ENCODE data around the gene ID2. TPM values are rescaled to one million over a fixed set of nuclear protein-coding genes. Genes with fewer than 3 reads are reported as not detected.

The ID2 gene
- polyA plus RNA-seq, 3 donors: 282 to 2,821 (median 295) TPM

DNA sequence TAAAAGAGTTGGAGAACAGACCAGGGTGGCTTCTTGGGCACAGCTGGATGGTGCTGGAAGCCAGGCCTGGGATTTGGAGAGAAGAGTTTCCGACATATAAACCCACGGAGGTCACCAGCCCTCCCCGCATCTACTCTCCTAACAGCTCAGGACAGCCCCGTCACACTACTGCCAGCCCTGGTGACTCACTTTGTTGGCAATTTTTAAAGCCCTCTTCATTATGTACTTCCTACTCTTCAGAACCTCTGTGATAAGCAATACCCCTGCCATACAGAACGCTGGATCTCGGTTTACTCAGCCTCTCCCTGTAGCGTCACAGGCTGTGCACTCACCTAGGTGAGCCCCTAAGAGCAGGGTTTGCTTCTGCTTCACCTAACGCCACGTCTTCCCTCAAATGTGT, 48.1 kb downstream of the ID2 start:
- no peaks in the 10 kb centered on the region for H3K4me1 ChIP-seq (ENCODE audit: control insufficient read depth in 1 of 2, insufficient read depth in 2 of 2, low read length in 2 of 2)
- Mint-ChIP-seq H3K27me3 (ENCODE audit: low read depth in 3 of 3) (no peaks in the 10 kb centered on the region), H3K27ac (no peak overlapping the region), H3K4me3 (no peak overlapping the region), H3K4me1 (no peaks in the 10 kb centered on the region), H3K36me3 (peaks cover 78 to 89% of the 10 kb centered on the region in 2 donors), H3K9me3 (no peaks in the 10 kb centered on the region)
- DNase-seq: no peak
- no peaks in the 10 kb centered on the region for H3K27me3 ChIP-seq (ENCODE audit: control insufficient read depth in 2 of 2, insufficient read depth in 2 of 2, low read length in 2 of 2)
- H3K27ac ChIP-seq (ENCODE audit: low read depth in 1 of 2, low read length in 2 of 2): no peak overlapping the region
- no peak overlapping the region for H3K4me3 ChIP-seq (replicated peaks in 1 of 3; ENCODE audit: low read depth in 2 of 3, low read length in 3 of 3)
- no peak overlapping the region for H3K9ac ChIP-seq (ENCODE audit: insufficient read depth, low read length, poor library complexity, severe bottlenecking)
- intact Hi-C loops (cut with micrococcal nuclease): no loop called here
- peaks cover 79 to 90% of the 10 kb centered on the region in 2 donors for H3K36me3 ChIP-seq (replicated peaks in 1 of 2; ENCODE audit: control insufficient read depth in 1 of 2, insufficient read depth in 2 of 2, low read length in 2 of 2)
- H3K79me2 ChIP-seq (ENCODE audit: insufficient read depth, low read length): no peaks in the 10 kb centered on the region
- H4K20me1 ChIP-seq (ENCODE audit: insufficient read depth, low read length): no peaks in the 10 kb centered on the region
- TF ChIP-seq, protein P1, sequence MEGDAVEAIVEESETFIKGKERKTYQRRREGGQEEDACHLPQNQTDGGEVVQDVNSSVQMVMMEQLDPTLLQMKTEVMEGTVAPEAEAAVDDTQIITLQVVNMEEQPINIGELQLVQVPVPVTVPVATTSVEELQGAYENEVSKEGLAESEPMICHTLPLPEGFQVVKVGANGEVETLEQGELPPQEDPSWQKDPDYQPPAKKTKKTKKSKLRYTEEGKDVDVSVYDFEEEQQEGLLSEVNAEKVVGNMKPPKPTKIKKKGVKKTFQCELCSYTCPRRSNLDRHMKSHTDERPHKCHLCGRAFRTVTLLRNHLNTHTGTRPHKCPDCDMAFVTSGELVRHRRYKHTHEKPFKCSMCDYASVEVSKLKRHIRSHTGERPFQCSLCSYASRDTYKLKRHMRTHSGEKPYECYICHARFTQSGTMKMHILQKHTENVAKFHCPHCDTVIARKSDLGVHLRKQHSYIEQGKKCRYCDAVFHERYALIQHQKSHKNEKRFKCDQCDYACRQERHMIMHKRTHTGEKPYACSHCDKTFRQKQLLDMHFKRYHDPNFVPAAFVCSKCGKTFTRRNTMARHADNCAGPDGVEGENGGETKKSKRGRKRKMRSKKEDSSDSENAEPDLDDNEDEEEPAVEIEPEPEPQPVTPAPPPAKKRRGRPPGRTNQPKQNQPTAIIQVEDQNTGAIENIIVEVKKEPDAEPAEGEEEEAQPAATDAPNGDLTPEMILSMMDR (IDR thresholded peaks at IDR 0.05): no peak
- 95% methylated on average over 7 of the region's 9 CpGs for WGBS (ENCODE audit: insufficient coverage)
- no peaks in the 10 kb centered on the region for H3K9me3 ChIP-seq (replicated peaks in 1 of 2; ENCODE audit: control insufficient read depth in 1 of 2, insufficient read depth in 1 of 2, low read length in 2 of 2)
- H3K4me2 ChIP-seq (replicated peaks; ENCODE audit: extremely low read depth, low read length, poor library complexity, severe bottlenecking): no peak overlapping the region
- H2AFZ ChIP-seq (ENCODE audit: insufficient read depth, low read depth, low read length, poor library complexity, severe bottlenecking): no peak overlapping the region

GRCh38 chr2:8732601-8733000, 50.7 kb downstream of the ID2 start:
- Histone ChIP-seq H2AFZ (ENCODE audit: insufficient read depth, low read depth, low read length, poor library complexity, severe bottlenecking) (no peak overlapping the region), H3K4me1 (ENCODE audit: control insufficient read depth in 1 of 2, insufficient read depth in 2 of 2, low read length in 2 of 2) (no peaks in the 10 kb centered on the region), H3K9me3 (replicated peaks in 1 of 2; ENCODE audit: control insufficient read depth in 1 of 2, insufficient read depth in 1 of 2, low read length in 2 of 2) (no peaks in the 10 kb centered on the region), H3K36me3 (replicated peaks in 1 of 2; ENCODE audit: control insufficient read depth in 1 of 2, insufficient read depth in 2 of 2, low read length in 2 of 2) (peaks cover 78 to 100% of the 10 kb centered on the region in 2 donors), H3K4me3 (replicated peaks in 1 of 3; ENCODE audit: low read depth in 2 of 3, low read length in 3 of 3) (no peak overlapping the region), H3K27me3 (ENCODE audit: control insufficient read depth in 2 of 2, insufficient read depth in 2 of 2, low read length in 2 of 2) (no peaks in the 10 kb centered on the region), H3K4me2 (replicated peaks; ENCODE audit: extremely low read depth, low read length, poor library complexity, severe bottlenecking) (no peak overlapping the region), H3K79me2 (ENCODE audit: insufficient read depth, low read length) (no peaks in the 10 kb centered on the region), H3K9ac (ENCODE audit: insufficient read depth, low read length, poor library complexity, severe bottlenecking) (no peak overlapping the region), H4K20me1 (ENCODE audit: insufficient read depth, low read length) (no peaks in the 10 kb centered on the region), H3K27ac (ENCODE audit: low read depth in 1 of 2, low read length in 2 of 2) (no peak overlapping the region)
- 99% methylated on average over 7 of the region's 10 CpGs for WGBS (ENCODE audit: insufficient coverage)
- Mint-ChIP-seq H3K36me3 (peaks cover 80 to 94% of the 10 kb centered on the region in 2 donors), H3K4me3 (no peak overlapping the region), H3K9me3 (peaks cover 0 to 3% (median 0%) of the 10 kb centered on the region in 7 donors), H3K4me1 (peaks cover 3% of the 10 kb centered on the region), H3K27ac (peak overlapping the region in 2 of 7 donors; percentile 16 to 27), H3K27me3 (ENCODE audit: low read depth in 3 of 3) (peaks cover 0 to 1% (median 0%) of the 10 kb centered on the region in 3 donors)
- TF ChIP-seq, protein P1 (IDR thresholded peaks at IDR 0.05): no peak
- DNase-seq: no peak
- intact Hi-C loops (cut with micrococcal nuclease): no loop called here

Other genes starting within 250 kb of the ID2 start
- gene KIDINS220, start 155.6 kb downstream of the ID2 start, polyA plus RNA-seq: 10 to 100 TPM; 12.1 to 26.7 (median 26.3) TPM

All from CD14-positive monocyte (primary cell).